Ovary (tissue), 9 donors: ENCODE data around the gene CUL9. TPM values are rescaled to one million over a fixed set of nuclear protein-coding genes. Genes with fewer than 3 reads are reported as not detected.

Experiments used
- DNase-seq, 5 donors: peaks; one replicate each; pipeline ENCODE4 v3.0.0-alpha.2; 2019 to 2020
- H3K27ac ChIP-seq, 2 donors: fragments of 200-600 bp; one replicate each; pipeline versions ENCODE4 v1.5.1 to v1.8.0; 2019 to 2022
- H3K27me3 ChIP-seq: fragments of 200-600 bp; one replicate; pipeline ENCODE4 v1.8.0; 2022
- H3K36me3 ChIP-seq: fragments of 200-600 bp; sonication (generic); one replicate; pipeline ENCODE4 v1.5.1; 2019
- H3K4me1 ChIP-seq: one replicate; pipeline ENCODE4 v1.8.1; 2013; ENCODE audit warnings: mild to moderate bottlenecking, moderate library complexity; ENCODE audit not compliant: insufficient read depth
- H3K4me3 ChIP-seq: fragments of 200-600 bp; sonication (generic); one replicate; pipeline ENCODE4 v1.5.1; 2017
- H3K9me3 ChIP-seq, 2 donors: fragments of 200-600 bp in 1 of 2; sonication (generic) in 1 of 2; one replicate each; pipeline versions ENCODE4 v1.5.1 to v1.8.1; 2013 to 2019; ENCODE audit warnings: mild to moderate bottlenecking in 1 of 2, moderate library complexity in 1 of 2
- EP300 ChIP-seq: sonication (generic); formaldehyde crosslinking; IDR thresholded peaks from one replicate; pipeline ENCODE4 v1.6.1; 2017; ENCODE audit warnings: antibody characterized with exemption
- POLR2A ChIP-seq: fragments of 450-650 bp; IDR thresholded peaks from one replicate; pipeline ENCODE4 v1.6.1; 2017; ENCODE audit warnings: antibody characterized with exemption, mild to moderate bottlenecking, moderate library complexity
- WGBS, 3 donors: extraction: QIAGEN DNeasy Blood & Tissue Kit in 1 of 3; methylation state at CpG; one replicate each; pipeline versions ENCODE4 v1.1.5 to v1.1.7; 2013 to 2017; 5-methylcytosine and 5-hydroxymethylcytosine counted together
- intact Hi-C, 4 donors: fragments of 100-400 bp; cut with DNase I; formaldehyde crosslinking; loops; one replicate each; pipeline versions ENCODE4 v1.11.0 to v1.15.1; 2022 to 2023
- polyA plus RNA-seq, 2 donors: library from polyadenylated mRNA; stranded (reverse); fragments of 200-250 nt in 1 of 2; fragments of 350-450 nt in 1 of 2; fragmentation: Illumina TruSeq in 1 of 2; extraction: RNeasy Lipid Tissue Mini Kit (QIAGEN cat#74804) in 1 of 2; gene quantifications; one replicate each; pipeline ENCODE4 v1.2.3, GENCODE V29; 2013 to 2014
- total RNA-seq, 7 donors: library from RNA; depleted of rRNA in 2 of 7; stranded (reverse); fragments of >200 nt in 2 of 7; fragmentation: NEBNext Ultra II Directional in 3 of 7; extraction: Animal tissue kit (Norgen Biotek cat#: 25700) in 3 of 7; gene quantifications; one replicate each; pipeline versions ENCODE4 v1.1.0 to v1.2.4, GENCODE V29; 2016 to 2023
- TF ChIP-seq, protein P1 (sequence below), 3 donors: fragments of 450-650 bp in 2 of 3; fragments of 200-600 bp in 1 of 3; IDR thresholded peaks; one replicate each; pipeline versions ENCODE4 v1.5.1 to v1.8.0; 2016 to 2022; ENCODE audit warnings: antibody characterized with exemption in 3 of 3, mild to moderate bottlenecking in 1 of 3
- donor health status: DM: no; HTN: no; CAD: no; lungs with moderate emphysema.
- donor health status: DM: no; HTN: no; CAD: no.
- donor health status: Bipolar disorder and iron deficiency.
- donor health status: DM: yes; HTN: yes; CAD: no.
- donor health status: DM: no; HTN: no; CAD: no.
- donor health status: DM: yes; HTN: yes; CAD: no.

The CUL9 gene
- total and polyA plus RNA-seq, 9 donors: 15.9 to 44.5 (median 30.0) TPM

DNA sequence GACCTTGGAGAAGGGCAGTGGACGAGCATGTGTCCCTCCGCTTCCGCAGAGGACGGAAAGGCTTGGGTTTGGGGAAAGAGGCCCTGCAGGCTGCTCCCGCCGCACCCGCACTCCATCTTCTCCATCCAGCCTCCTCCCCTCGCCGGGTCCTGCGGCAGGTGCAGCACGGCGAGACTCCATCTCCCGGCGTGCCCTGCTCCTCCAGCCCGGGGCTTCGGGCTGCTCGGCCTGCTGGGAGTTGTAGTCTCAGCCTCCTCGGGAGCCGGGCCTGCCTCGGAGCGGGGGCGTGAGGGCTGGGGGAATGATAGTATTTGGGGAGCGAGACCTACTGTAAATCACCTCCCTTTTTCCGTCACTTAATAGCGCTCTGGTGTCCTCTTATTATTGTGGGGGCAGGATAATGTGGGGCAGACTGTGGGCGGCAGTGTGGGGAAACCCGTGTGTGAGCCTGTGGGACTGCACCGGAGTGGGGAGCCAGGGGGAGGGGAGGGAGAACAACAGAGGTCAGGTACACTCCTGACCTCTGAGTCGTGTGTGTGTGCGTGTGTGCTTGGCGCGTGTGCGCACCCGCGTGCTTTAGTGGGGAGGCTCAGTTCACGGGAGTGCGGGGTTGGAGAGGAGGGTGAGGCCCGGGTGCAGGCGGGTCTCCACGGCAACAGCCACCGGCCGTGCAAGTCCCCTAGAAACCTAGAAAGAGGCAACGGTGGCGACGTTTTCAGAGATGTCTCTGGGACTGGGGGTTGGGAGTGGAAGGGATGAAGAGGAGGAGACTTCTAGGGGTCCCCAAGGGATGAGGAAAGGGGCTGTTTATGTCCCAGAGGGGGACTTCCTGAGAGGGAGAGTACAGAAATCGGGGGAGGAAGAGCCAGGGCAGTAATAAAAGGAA lies 65.4 kb downstream of the CUL9 start:
- Histone ChIP-seq H3K4me1 (peaks cover 4% of the 10 kb centered on the region), H3K9me3 (no peaks in the 10 kb centered on the region), H3K27me3 (no peaks in the 10 kb centered on the region), H3K4me3 (peak overlapping the region; percentile 35), H3K27ac (no peak overlapping the region), H3K36me3 (no peaks in the 10 kb centered on the region)
- intact Hi-C loops: no loop called here
- TF ChIP-seq EP300 (no peak), POLR2A (no peak)
- TF ChIP-seq, protein P1, sequence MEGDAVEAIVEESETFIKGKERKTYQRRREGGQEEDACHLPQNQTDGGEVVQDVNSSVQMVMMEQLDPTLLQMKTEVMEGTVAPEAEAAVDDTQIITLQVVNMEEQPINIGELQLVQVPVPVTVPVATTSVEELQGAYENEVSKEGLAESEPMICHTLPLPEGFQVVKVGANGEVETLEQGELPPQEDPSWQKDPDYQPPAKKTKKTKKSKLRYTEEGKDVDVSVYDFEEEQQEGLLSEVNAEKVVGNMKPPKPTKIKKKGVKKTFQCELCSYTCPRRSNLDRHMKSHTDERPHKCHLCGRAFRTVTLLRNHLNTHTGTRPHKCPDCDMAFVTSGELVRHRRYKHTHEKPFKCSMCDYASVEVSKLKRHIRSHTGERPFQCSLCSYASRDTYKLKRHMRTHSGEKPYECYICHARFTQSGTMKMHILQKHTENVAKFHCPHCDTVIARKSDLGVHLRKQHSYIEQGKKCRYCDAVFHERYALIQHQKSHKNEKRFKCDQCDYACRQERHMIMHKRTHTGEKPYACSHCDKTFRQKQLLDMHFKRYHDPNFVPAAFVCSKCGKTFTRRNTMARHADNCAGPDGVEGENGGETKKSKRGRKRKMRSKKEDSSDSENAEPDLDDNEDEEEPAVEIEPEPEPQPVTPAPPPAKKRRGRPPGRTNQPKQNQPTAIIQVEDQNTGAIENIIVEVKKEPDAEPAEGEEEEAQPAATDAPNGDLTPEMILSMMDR (IDR thresholded peaks at IDR 0.05): no peak
- 3 to 4% (median 4%) methylated on average over 45 to 46 of the region's 46 CpGs for WGBS, 3 donors
- DNase-seq: peak; percentile 55 to 76 (median 71)

DNA sequence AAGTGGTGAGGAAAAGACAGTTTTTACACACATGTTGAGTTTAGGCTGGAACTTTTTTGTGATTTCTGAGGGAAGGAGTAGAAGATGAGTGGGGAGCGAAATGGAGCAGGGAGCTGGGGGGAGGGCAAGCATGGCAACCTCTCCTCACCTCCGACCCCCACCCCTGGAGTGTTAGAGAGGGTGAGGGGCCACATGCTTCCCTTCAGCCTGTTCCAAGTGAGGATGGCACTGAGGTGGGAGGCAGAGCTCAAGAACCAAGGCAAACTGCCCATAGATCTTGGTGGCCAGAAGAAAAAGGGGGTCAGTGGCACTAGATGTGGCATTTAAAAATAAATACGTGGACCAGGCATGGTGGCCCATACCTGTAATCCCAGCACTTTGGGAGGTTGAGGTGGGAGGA lies 66.1 kb downstream of the CUL9 start:
- Histone ChIP-seq H3K27me3 (no peaks in the 10 kb centered on the region), H3K9me3 (no peaks in the 10 kb centered on the region), H3K4me3 (no peak overlapping the region), H3K27ac (no peak overlapping the region), H3K36me3 (no peaks in the 10 kb centered on the region), H3K4me1 (peaks cover 4% of the 10 kb centered on the region)
- TF ChIP-seq POLR2A: no peak
- no peak for DNase-seq
- WGBS, 3 donors: 52 to 57% (median 56%) methylated on average over 3 of the region's 3 CpGs
- intact Hi-C loops: no loop called here

DNA sequence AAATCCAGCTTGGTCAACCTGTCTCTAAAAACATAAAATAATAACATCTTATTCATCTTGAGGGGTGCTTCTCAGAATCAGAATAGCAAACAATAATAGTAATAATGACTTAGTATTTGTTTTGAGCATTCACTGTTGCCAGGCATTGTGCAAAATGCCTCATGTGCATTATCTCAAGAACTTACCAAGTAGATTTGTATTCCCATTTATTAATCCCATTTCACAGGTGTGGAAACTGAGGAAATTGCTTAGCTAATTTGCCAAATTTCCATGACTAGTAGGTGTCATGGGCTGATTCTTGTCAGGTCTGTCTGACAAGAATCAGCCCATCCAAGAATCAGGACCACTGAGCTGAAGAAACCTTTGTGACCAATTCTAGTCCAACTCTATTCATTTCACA lies 66.8 kb downstream of the CUL9 start:
- Histone ChIP-seq H3K4me3 (no peak overlapping the region), H3K27me3 (no peaks in the 10 kb centered on the region), H3K9me3 (no peaks in the 10 kb centered on the region), H3K36me3 (no peaks in the 10 kb centered on the region), H3K27ac (no peak overlapping the region), H3K4me1 (peaks cover 4% of the 10 kb centered on the region)
- TF ChIP-seq POLR2A: no peak
- DNase-seq: no peak
- intact Hi-C loops: no loop called here

DNA sequence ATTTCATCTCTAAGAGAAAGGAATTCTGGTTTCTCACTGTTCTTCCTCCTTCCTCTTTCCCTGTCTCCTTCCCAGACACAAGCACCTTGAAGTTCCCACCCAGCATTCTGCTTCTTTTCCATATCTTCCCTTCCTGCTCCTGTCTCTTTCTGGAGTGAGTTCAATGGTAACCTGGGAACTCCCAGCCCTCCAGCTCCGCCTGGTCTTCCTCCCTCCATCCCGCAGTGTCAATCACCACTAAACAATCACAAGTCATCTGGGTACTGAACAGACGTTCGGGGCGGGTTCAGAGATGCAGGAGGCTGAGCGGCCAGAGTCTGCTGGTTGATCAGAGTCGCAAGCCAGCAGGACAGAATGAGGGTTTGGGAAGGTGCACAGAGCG lies 69.0 kb downstream of the CUL9 start:
- Histone ChIP-seq H3K27me3 (no peaks in the 10 kb centered on the region), H3K27ac (no peak overlapping the region), H3K9me3 (no peaks in the 10 kb centered on the region), H3K4me3 (no peak overlapping the region), H3K4me1 (peaks cover 4% of the 10 kb centered on the region), H3K36me3 (no peaks in the 10 kb centered on the region)
- WGBS, 3 donors: 18 to 23% (median 22%) methylated on average over 8 of the region's 8 CpGs
- TF ChIP-seq POLR2A (no peak), EP300 (no peak)
- TF ChIP-seq, protein P1 (IDR thresholded peaks at IDR 0.05): no peak
- DNase-seq: no peak
- intact Hi-C loops: loop anchor here in 1 of 4 donors (10.0 kb wide), 1 partner anchor 84 kb away; no protein-coding TSS in a partner anchor

DNA sequence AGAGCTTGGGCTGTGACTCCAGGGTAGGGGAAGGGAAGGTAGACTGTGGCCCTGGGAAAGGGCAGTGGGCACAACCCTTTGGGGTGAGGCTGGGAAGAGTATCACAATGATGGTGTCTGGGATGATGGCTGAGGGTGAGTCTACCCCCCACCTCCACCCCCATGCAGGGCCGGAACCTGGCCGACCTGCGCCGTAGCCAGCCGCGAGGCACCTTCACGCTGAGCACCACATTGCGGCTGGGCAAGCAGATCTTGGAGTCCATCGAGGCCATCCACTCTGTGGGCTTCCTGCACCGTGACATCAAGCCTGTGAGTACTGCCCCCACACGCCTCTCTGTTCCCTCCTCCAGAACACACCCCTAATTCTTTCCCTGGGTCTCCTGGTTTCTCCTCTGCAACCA lies 71.4 kb downstream of the CUL9 start:
- Histone ChIP-seq H3K36me3 (no peaks in the 10 kb centered on the region), H3K27me3 (no peaks in the 10 kb centered on the region), H3K4me1 (peaks cover 1% of the 10 kb centered on the region), H3K9me3 (no peaks in the 10 kb centered on the region), H3K4me3 (no peak overlapping the region), H3K27ac (no peak overlapping the region)
- no peak for TF ChIP-seq EP300
- no peak for TF ChIP-seq POLR2A
- TF ChIP-seq, protein P1 (IDR thresholded peaks at IDR 0.05): no peak
- no peak for DNase-seq
- intact Hi-C loops: loop anchor here in 1 of 4 donors (10.0 kb wide), 1 partner anchor 81 kb away; no protein-coding TSS in a partner anchor
- 87 to 92% (median 91%) methylated on average over 11 of the region's 11 CpGs for WGBS, 3 donors
